ENCODE measurements around the gene UBL4A.
A peak's percentile ranks its signal among the peaks of the same experiment; 100 is the strongest.

UBL4A gene

DNA sequence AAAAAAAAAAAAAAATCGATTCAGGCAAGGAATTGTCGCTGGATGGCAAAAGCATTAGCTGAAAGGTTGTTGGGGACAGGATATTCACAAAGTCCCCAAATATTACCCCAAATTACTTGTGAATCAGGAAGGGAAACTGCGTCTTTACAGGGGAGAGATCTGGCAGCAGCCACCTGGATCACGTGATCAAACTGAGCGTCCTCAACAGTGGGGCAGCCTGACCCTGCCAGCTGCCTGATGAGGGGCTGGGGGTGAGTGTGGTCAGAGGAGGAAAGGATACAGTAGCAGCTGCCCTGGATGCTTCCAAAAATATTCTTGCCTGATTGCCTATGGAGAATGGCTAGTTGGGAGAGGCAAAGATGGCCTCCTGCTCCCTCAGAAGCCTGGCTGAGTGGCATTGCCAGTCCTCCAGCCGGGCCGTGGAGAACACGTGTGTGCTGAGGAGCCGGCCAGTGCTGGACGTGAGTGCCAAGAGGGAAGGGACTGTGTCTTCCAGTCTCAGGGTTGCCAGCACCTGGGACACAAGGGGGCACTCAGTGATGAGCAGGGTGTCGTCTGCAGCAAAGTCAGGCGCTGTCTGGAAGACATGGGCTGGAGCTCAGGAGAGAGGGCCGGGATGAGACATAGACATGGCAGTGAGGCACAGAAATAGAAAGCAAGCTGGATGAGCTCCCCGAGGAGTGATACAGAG, 4.4 kb downstream of the UBL4A start:
- no peak for DNase-seq

- no peak for DNase-seq
These were observed 5.2 kb downstream of the UBL4A start for GRCh38 chrX:154481195-154481594.

- DNase-seq = peak; percentile 95
These were observed 7.4 kb downstream of the UBL4A start, which contains the start of gene LAGE3 for GRCh38 chrX:154478728-154479622. LAGE3 (minus strand) TSS chrX:154479281; CDS start chrX:154478915, 366 bp downstream.

- DNase-seq = no peak
These were observed 8.4 kb downstream of the UBL4A start for GRCh38 chrX:154477891-154478477.

- no peak for DNase-seq
These were observed 9.6 kb downstream of the UBL4A start for GRCh38 chrX:154476821-154477220.

GRCh38 chrX:154473683-154474082, 12.7 kb downstream of the UBL4A start:
- DNase-seq = no peak

- DNase-seq = no peak
These were observed 13.5 kb downstream of the UBL4A start for GRCh38 chrX:154472685-154473632.

GRCh38 chrX:154471839-154472684, 14.4 kb downstream of the UBL4A start:
- DNase-seq = no peak

DNA sequence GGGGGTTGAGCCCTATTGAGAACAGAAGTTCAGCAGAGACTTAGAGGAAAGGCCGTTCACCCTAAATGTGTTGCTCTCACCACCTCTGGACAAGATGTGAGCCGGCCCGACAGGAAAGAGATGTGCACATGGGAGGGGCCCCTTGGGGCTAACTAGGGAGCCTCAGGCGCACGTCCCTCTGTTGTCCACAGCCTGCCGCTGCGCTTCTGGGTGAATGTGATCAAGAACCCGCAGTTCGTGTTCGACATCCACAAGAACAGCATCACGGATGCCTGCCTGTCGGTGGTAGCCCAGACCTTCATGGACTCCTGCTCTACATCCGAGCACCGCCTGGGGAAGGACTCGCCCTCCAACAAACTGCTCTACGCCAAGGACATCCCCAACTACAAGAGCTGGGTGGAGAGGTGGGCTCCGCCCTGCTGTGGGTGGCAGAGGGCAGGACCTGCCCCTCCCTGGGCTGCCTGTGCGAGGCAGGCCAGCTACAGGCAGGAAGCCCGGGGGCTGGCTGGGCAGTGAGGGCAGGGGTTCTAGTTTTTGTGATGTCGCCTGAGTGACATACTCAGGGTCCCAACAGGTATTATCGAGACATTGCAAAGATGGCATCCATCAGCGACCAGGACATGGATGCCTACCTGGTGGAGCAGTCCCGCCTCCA, 15.4 kb downstream of the UBL4A start:
- no peak for DNase-seq

- no peak for DNase-seq
These were observed 16.0 kb downstream of the UBL4A start for GRCh38 chrX:154470434-154470833.

- DNase-seq = no peak
These were observed 16.5 kb downstream of the UBL4A start for GRCh38 chrX:154469880-154470279.

DNA sequence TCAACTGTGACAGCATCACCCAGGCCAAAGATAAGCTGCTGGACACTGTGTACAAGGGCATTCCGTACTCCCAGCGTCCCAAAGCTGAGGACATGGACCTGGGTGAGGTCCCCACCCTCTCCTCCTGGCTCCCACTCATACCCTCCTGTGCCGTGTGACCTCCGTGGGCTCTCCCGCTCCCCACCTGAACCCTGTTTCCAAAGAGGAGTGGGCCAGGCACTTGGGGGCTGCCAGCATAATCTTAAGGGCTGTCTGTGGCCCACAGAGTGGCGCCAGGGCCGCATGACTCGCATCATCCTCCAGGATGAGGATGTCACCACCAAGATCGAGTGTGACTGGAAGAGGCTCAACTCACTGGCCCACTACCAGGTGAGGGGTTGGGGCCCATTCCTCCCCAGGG, 17.3 kb downstream of the UBL4A start:
- no peak for DNase-seq

- no peak for DNase-seq
These were observed 18.2 kb downstream of the UBL4A start for GRCh38 chrX:154468217-154468616.

DNA sequence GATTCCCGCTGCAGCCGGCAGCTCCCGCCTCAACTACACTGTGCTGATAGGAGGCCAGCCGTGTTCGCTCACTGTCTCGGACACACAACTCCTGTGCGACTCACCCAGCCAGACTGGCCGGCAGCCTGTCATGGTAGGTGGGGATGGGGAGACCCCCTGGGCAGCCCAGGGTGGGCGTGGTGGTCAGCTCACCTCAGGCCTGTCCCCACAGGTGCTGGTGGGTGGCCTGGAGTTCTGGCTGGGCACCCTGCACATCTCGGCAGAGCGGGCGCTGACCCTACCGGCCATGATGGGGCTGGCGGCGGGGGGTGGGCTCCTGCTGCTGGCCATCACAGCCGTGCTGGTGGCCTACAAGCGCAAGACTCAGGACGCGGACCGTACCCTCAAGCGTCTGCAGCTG, 18.9 kb downstream of the UBL4A start:
- no peak for DNase-seq

DNA sequence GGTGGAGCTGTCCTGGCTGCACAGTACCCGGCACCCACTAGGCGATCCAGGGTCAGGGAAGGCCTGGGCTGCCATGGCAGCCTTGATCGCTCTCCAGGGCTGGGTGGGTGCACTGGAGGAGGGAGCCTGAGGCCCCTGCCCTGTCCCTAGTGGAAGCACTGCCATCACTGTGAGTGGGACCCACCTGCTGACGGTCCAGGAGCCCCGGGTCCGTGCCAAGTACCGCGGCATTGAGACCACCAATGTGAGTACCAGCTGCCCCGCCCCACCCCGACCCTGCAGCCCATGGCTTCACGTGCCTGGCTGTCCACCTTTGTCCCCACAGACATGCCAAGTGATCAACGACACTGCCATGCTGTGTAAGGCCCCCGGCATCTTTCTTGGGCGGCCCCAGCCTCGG, 19.5 kb downstream of the UBL4A start:
- DNase-seq = no peak

GRCh38 chrX:154466036-154466435, 20.4 kb downstream of the UBL4A start:
- DNase-seq = no peak

GRCh38 chrX:154465601-154466000, 20.8 kb downstream of the UBL4A start:
- no peak for DNase-seq

DNA sequence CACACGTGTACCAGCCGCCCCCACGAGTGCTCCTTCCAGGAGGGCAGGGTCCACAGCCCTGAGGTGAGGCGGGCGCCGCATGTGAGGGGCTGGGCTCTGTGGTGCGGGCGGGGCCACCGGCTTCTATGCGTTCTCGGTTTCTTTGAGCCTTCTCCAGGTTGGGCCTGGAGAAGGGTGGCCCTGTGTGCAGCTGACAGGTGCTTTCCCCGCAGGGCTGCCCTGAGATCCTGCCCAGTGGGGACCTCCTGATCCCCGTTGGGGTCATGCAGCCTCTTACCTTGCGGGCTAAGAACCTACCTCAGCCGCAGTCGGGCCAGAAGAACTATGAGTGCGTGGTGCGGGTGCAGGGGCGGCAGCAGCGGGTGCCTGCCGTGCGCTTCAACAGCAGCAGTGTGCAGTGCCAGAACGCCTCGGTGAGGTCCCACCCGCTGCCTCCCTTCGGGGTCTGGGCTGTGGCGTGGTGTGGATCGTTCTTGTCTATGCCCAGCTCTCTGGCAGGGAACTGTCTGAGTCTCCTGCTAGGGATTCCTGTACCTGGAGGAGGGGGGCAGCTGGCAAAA, 21.5 kb downstream of the UBL4A start:
- no peak for DNase-seq

DNA sequence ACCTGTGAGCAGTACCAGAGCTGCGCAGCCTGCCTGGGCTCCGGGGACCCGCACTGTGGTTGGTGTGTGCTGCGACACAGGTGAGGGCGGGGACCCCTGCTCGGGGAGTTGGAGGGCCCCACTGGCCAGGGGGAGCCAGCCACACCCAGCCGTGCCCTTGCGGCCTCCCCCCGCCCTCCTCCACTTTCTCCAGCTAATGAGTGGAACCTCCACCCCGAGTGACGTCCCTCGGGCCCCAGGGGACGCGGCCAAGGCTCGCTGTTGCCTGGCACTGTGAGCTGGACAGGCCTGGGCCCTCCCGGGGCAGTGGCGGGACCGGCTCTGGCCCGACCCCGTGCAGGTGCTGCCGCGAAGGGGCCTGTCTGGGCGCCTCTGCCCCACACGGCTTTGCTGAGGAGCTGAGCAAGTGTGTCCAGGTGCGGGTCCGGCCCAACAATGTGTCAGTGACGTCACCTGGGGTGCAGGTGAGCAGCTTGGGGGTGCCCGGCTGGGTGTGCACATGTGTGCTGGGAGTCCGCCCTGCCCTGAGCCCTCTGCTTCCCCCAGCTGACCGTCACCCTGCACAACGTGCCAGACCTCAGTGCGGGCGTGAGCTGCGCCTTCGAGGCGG, 22.7 kb downstream of the UBL4A start:
- DNase-seq = no peak

DNA sequence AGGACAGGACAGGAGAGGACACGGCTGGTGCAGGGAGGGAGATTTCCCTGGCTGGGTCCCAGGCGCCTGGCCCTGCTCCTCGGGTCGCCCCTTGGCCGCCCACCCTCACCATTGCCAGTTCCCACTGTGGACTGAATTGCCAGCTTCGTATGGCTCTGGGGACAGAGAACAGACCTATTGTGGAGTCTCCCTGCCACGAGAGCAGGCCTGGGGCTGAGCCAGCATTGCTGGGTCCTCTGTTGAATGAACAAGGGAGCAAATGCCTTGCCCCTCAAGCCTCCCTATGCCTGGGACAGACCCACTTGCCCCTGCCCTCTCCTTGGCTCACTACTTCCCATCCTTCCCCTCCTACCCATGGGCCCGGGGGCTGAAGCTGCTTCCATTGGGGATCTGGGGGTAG, 24.0 kb downstream of the UBL4A start:
- DNase-seq = no peak
